Measurements from ENCODE around the gene GATAD2B. TPM values are rescaled to one million over a fixed set of nuclear protein-coding genes. Genes with fewer than 3 reads are reported as not detected.

GATAD2B gene
- total and polyA plus RNA-seq, 2 experiments from 2014 or later: 5.4 to 11.7 TPM

- WGBS (ENCODE audit: low lambda C conversion rate, missing lambda C conversion rate): 98% methylated on average over 9 of the region's 9 CpGs
- Histone ChIP-seq H3K9me3 (ENCODE audit: low read depth) (no peaks in the 10 kb centered on the region), H3K79me2 (peaks cover 94% of the 10 kb centered on the region), H3K4me2 (no peak overlapping the region), H3K4me1 (ENCODE audit: insufficient read depth) (peaks cover 10% of the 10 kb centered on the region), H3K4me3 (no peak overlapping the region), H3K27me3 (no peaks in the 10 kb centered on the region), H3K9me2 (replicated peaks; ENCODE audit: insufficient read depth) (no peaks in the 10 kb centered on the region), H3K27ac (peak overlapping the region; percentile 84), H2AFZ (no peak overlapping the region), H4K20me1 (ENCODE audit: insufficient read depth, poor library complexity, severe bottlenecking) (peaks cover 50% of the 10 kb centered on the region), H3K36me3 (replicated peaks; ENCODE audit: insufficient read depth, low read depth) (no peaks in the 10 kb centered on the region)
- no peak for DNase-seq (ENCODE audit: low spot score)
- no peak for TF ChIP-seq CTCF (IDR thresholded peaks at IDR 0.05; ENCODE audit: poor library complexity)
- TF ChIP-seq EZH2 (IDR thresholded peaks at IDR 0.05; ENCODE audit: borderline replicate concordance): no peak
- no peak for TF ChIP-seq EZH2phosphoT487 (IDR thresholded peaks at IDR 0.05; ENCODE audit: low read depth, severe bottlenecking, unreplicated experiment)
These were observed 42.7 kb downstream of the GATAD2B start for GRCh38 chr1:153880024-153880423.

GRCh38 chr1:153877112-153877511, 45.7 kb downstream of the GATAD2B start:
- Histone ChIP-seq H3K9me2 (replicated peaks; ENCODE audit: insufficient read depth) (no peaks in the 10 kb centered on the region), H3K79me2 (peaks cover 87% of the 10 kb centered on the region)
- WGBS (ENCODE audit: low lambda C conversion rate, missing lambda C conversion rate): 86% methylated on average over 1 of the region's 1 CpG

GRCh38 chr1:153872934-153873333, 49.8 kb downstream of the GATAD2B start:
- no peak overlapping the region for H3K27ac ChIP-seq
- peaks cover 41% of the 10 kb centered on the region for H4K20me1 ChIP-seq (ENCODE audit: insufficient read depth, poor library complexity, severe bottlenecking)
- no peaks in the 10 kb centered on the region for H3K27me3 ChIP-seq
- no peaks in the 10 kb centered on the region for H3K9me2 ChIP-seq (replicated peaks; ENCODE audit: insufficient read depth)
- no peak overlapping the region for H2AFZ ChIP-seq
- WGBS (ENCODE audit: low lambda C conversion rate, missing lambda C conversion rate): 72% methylated on average over 2 of the region's 2 CpGs
- H3K9me3 ChIP-seq (ENCODE audit: low read depth): no peaks in the 10 kb centered on the region
- H3K36me3 ChIP-seq (replicated peaks; ENCODE audit: insufficient read depth, low read depth): no peaks in the 10 kb centered on the region
- no peak for TF ChIP-seq CTCF (IDR thresholded peaks at IDR 0.05; ENCODE audit: poor library complexity)
- H3K4me1 ChIP-seq (ENCODE audit: insufficient read depth): no peaks in the 10 kb centered on the region
- H3K79me2 ChIP-seq: peaks cover 93% of the 10 kb centered on the region
- H3K4me2 ChIP-seq: no peak overlapping the region
- H3K4me3 ChIP-seq: no peak overlapping the region
- DNase-seq (ENCODE audit: low spot score): no peak

More at GRCh38 chr1:153877112-153877511, 45.7 kb downstream of the GATAD2B start:
- no peaks in the 10 kb centered on the region for H3K27me3 ChIP-seq
- H4K20me1 ChIP-seq (ENCODE audit: insufficient read depth, poor library complexity, severe bottlenecking): peaks cover 55% of the 10 kb centered on the region
- no peak overlapping the region for H3K27ac ChIP-seq
- H3K4me2 ChIP-seq: no peak overlapping the region
- TF ChIP-seq EZH2phosphoT487 (IDR thresholded peaks at IDR 0.05; ENCODE audit: low read depth, severe bottlenecking, unreplicated experiment) (no peak), EZH2 (IDR thresholded peaks at IDR 0.05; ENCODE audit: borderline replicate concordance) (no peak), CTCF (IDR thresholded peaks at IDR 0.05; ENCODE audit: poor library complexity) (no peak)
- no peaks in the 10 kb centered on the region for H3K9me3 ChIP-seq (ENCODE audit: low read depth)
- H2AFZ ChIP-seq: no peak overlapping the region
- H3K4me1 ChIP-seq (ENCODE audit: insufficient read depth): peaks cover 7% of the 10 kb centered on the region
- H3K4me3 ChIP-seq: no peak overlapping the region
- H3K36me3 ChIP-seq (replicated peaks; ENCODE audit: insufficient read depth, low read depth): no peaks in the 10 kb centered on the region
- no peak for DNase-seq (ENCODE audit: low spot score)

- Histone ChIP-seq H3K9me2 (replicated peaks; ENCODE audit: insufficient read depth) (no peaks in the 10 kb centered on the region), H3K9me3 (ENCODE audit: low read depth) (no peaks in the 10 kb centered on the region), H3K27ac (no peak overlapping the region), H4K20me1 (ENCODE audit: insufficient read depth, poor library complexity, severe bottlenecking) (peaks cover 45% of the 10 kb centered on the region), H3K4me2 (no peak overlapping the region), H3K27me3 (no peaks in the 10 kb centered on the region), H3K79me2 (peaks cover 93% of the 10 kb centered on the region), H2AFZ (no peak overlapping the region), H3K36me3 (replicated peaks; ENCODE audit: insufficient read depth, low read depth) (no peaks in the 10 kb centered on the region), H3K4me3 (no peak overlapping the region), H3K4me1 (ENCODE audit: insufficient read depth) (no peaks in the 10 kb centered on the region)
- TF ChIP-seq EZH2 (IDR thresholded peaks at IDR 0.05; ENCODE audit: borderline replicate concordance) (no peak), EZH2phosphoT487 (IDR thresholded peaks at IDR 0.05; ENCODE audit: low read depth, severe bottlenecking, unreplicated experiment) (no peak)
- no peak for DNase-seq (ENCODE audit: low spot score)
- 95% methylated on average over 3 of the region's 3 CpGs for WGBS (ENCODE audit: low lambda C conversion rate, missing lambda C conversion rate)
These were observed 50.4 kb downstream of the GATAD2B start for GRCh38 chr1:153872331-153872730.

Data from hepatocyte (in vitro differentiated cells).